T-helper 2 cell (primary cell): ENCODE data around the gene NPVF.

ENCODE experiments used
- DNase-seq, 5 experiments: peaks; one replicate each; pipeline versions ENCODE4 v3.0.0 to v3.0.0-alpha.2; 2012 to 2022

The NPVF gene

DNA sequence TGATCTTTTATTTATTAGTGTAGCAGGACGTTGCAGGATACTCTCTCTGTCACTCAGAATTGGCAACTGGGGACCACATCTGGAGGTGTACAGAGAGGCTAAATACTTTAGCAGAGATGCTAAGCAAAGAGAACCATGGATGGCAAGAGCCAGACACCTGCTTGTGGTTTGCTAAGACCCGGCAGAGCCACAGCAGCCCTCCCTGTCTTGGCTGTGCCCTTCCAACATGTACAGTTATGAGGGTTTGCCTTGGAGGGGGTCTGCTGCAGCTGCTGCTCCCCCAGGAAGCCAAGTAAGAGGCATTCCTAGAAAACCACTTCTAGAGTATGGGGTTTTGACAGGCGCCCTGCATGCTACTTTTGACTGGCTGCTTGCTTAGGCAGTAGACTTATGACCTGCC lies 5.1 kb downstream of the NPVF start:
- DNase-seq = no peak

DNA sequence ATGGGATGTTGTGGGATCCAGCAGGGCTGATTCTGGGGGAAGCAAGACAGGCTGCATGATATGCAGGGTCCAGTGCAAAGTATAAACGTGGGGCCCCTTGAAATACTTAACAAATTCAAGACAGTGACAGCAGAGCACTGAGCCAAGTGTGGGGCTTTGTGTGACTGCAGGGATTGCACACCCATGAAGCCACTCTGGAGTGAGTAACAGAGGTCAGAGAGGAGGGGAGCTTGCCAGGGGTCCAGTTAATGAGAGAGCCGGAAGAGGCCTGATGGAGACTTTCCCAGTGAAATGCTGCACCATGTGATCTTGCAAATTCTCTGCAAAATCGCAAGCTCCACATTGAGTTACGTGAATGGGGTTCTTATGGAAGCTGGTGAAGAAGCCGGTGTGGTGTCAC lies 5.6 kb downstream of the NPVF start:
- DNase-seq = no peak

- DNase-seq = no peak
Observed at GRCh38 chr7:25221009-25221408, 7.3 kb downstream of the NPVF start.

GRCh38 chr7:25218191-25218590 lies 10.1 kb downstream of the NPVF start:
- DNase-seq = no peak

GRCh38 chr7:25216837-25217236 lies 11.4 kb downstream of the NPVF start:
- peak in 1 of 5 experiments; percentile 44 for DNase-seq

- DNase-seq = no peak
Observed at GRCh38 chr7:25215694-25216335, 12.5 kb downstream of the NPVF start.

GRCh38 chr7:25208525-25209221 lies 19.6 kb downstream of the NPVF start:
- DNase-seq = no peak

DNA sequence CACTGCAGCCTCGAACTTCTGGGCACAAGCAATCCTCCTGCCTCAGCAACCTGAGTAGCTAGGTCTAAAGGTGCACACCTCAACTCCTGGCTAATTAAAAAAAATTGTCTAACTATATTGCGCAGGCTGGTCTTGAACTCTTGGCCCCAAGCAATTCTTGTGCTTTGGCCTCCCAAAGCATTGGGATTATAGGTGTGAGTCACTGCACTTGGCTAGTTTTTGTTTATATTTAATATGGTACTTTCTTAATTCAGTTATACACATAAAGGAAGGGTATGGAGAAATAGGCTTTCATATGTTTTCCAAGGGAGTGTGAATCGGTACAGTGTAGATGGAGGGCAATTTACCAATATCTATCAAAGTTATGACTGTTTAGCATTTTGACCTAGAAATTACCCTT lies 20.4 kb downstream of the NPVF start:
- DNase-seq = no peak

GRCh38 chr7:25206765-25207164 lies 21.5 kb downstream of the NPVF start:
- no peak for DNase-seq

- no peak for DNase-seq
Observed at GRCh38 chr7:25196132-25196896, 32.0 kb downstream of the NPVF start.

DNA sequence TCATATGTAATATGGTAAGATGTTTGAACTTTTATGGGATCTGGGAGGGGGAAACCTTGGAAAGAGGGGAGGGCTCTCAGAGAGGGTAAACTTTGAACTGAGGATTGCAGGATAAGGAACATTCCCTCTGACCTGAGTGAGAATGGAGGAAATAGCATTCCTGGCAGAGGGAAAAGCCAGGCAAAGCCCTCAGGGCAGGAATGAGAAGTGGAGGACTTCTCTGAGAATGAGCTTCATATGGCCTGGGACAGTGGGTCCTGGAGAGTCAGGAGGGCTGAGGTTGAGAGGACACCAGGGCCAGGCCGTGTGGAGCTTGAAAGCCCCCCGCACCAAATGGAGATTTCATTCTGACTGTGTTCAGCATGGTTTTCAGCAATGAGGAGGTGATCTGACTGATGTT lies 34.2 kb downstream of the NPVF start:
- no peak for DNase-seq

- no peak for DNase-seq
Observed at GRCh38 chr7:25192043-25192442, 36.2 kb downstream of the NPVF start.

DNA sequence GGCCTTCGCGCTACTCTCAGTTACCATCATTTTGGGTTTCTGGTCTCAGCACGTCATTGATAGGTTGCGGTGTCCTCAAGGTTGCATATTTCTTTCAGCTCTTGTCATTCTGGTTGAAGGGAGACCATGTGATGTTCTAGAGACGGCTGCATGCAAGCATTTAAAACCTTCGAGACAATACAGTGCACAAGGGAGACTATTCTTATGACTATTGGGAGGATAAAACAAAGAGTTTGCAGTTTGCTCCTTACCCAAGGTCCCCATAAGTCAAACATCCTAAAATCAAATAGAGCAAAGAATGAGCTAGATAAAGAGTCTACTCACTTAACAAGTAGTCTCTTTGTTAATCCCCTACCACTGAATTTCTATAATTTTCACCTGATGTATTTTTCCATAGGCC lies 39.1 kb downstream of the NPVF start:
- no peak for DNase-seq

DNA sequence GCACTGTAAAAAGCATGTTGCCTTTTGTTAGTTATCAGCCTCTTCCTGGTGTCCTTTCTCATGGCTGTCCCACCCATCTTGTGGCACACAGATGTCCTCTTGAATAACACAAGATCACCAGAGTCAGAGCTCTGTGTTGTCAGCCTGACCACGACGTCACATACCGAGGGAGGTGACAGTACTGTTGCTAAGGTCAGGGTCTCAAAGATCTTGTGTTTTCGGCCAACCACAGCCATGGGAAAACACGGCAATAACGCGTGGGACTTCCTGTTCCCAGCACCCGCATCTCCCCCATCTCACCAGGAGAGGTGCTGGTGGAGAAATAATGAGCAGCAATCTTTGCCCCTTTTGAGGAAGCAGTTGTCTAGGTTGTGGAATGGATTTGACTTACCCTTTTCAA lies 40.4 kb downstream of the NPVF start:
- no peak for DNase-seq

- no peak for DNase-seq
Observed at GRCh38 chr7:25186436-25186835, 41.9 kb downstream of the NPVF start.

DNA sequence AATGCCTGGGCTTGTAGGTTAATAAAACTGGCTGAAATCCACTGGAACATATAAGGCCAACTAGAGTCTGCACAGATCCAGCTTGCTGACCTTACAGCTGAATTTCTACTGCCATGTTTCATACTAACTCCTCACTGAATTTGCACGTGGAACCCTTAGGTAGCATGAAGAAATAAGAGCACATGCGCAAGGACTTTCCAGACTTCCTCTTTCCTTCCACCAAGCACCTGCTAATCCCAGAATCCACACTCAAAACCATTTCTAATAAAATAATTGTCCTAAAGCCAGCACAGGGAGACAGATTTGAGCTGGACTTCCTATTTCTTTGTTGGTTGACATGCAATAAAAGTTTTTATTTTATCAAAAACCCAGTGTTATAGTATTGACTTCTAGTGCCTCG lies 46.8 kb downstream of the NPVF start:
- no peak for DNase-seq

- DNase-seq = no peak
Observed at GRCh38 chr7:25180946-25181345, 47.3 kb downstream of the NPVF start.

DNA sequence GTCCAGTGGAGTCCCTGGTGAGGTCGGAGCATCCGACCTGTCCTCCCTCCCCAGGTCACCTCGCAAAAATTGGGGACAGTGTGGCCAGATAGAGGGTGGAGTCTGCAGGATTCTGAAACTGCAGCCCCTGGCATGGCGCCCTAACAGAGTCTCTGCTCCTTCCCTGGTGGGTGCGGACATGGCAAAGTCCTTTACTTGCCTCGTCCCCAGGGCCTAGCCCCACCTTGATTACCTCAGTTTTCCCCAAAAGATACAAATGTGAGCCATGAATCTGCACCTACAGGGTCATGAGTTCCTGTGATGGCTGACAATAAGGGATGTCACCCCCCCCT lies 47.7 kb downstream of the NPVF start:
- no peak for DNase-seq

DNA sequence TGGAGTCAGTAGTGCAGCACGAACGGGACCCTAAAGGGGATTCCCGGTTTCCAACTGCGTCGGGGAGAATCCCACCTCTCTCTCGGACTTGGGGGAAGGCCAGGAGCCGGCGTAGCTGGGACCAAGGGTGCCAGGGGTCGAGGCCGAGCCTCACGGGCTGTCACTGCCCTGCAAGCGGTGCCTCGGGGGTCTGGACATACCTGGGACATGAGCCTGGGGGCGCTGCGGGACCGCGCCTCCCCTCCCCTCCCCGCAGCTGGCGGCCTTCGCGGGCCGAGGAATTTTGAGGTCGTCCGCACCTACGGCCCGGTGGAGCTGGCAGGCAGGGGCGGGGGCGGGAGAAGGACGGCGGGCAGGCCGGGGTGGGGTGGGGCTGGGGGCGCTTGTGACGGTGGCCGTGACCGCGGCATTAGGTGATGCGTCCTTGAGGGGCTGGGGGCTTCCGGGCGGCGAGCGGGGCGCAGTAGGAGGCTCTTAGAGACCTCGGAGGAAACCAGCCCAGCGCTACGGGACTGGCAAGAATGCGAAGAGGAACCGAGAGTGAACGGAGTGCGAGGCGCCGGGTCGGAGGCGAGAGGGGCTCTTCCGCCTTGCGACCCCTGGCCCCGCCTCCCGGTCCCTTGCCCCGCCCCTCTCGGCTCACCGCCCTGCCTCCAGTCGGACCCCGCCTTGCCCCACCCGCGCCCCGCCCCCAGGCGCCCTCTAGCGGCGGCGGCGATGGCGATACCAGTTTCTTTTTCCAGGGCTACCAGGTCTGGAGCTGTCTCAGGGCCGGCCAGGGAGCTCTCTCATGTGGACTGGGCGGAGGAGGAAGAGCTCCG lies 48.3 kb downstream of the NPVF start:
- peak; percentile 88 to 97 (median 91) for DNase-seq

DNA sequence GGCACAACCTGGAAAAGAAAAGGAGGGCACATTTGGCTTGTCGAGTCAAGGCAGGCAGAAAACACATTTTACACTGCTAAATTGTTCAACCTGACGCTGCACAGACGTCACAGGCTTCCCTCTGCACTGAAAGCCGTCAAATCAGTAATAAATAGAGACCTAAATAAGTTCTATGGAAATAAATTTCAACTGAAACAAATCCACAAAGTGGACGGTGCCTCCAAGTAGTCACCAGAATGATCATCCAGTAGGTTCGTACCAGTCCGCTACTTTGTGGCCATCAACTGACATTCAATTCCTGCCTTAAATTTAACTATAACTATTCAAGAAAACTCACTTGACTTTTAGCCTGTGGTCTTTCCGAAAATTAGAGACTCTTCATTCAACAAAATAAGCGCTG lies 49.0 kb downstream of the NPVF start:
- no peak for DNase-seq
